CD4-positive, alpha-beta memory T cell (primary cell): ENCODE data around the gene OR52I1. TPM values are rescaled to one million over a fixed set of nuclear protein-coding genes. Genes with fewer than 3 reads are reported as not detected.

Experiments used
- CTCF ChIA-PET: fragments of 350-600 bp; sonication (Branson Sonifier 250); formaldehyde crosslinking; loops from one replicate; lab custom pipeline; 2021; ENCODE audit warnings: inconsistent platforms; ENCODE audit not compliant: partially characterized antibody; lab: Charles Lee
- POLR2A ChIA-PET: fragments of 350-600 bp; sonication (Branson Sonifier 250); formaldehyde crosslinking; loops from one replicate; lab custom pipeline; 2021; ENCODE audit not compliant: partially characterized antibody; lab: Charles Lee
- DNase-seq, 5 donors: peaks; one replicate each; pipeline versions ENCODE4 v3.0.0 to v3.0.0-alpha.2; 2020 to 2022; ENCODE audit warnings: mixed read lengths in 1 of 5
- H3K27ac ChIP-seq: one replicate; pipeline ENCODE4 v1.7.0; 2013; ENCODE audit warnings: low read depth, low read length
- H3K27me3 ChIP-seq: 2 replicates; pipeline ENCODE4 v1.7.0; 2013; ENCODE audit warnings: mild to moderate bottlenecking, low read length, moderate library complexity; ENCODE audit not compliant: insufficient read depth
- H3K36me3 ChIP-seq: 2 replicates; pipeline ENCODE4 v1.7.0; 2013; ENCODE audit warnings: mild to moderate bottlenecking, low read length, moderate library complexity; ENCODE audit not compliant: insufficient read depth
- H3K4me1 ChIP-seq: 2 replicates; pipeline ENCODE4 v1.7.0; 2013; ENCODE audit warnings: mild to moderate bottlenecking, low read length, moderate library complexity; ENCODE audit not compliant: insufficient read depth
- H3K4me3 ChIP-seq, 2 donors: one replicate each; pipeline ENCODE4 v1.7.0; 2013; ENCODE audit warnings: low read length in 2 of 2, mild to moderate bottlenecking in 1 of 2
- H3K9me3 ChIP-seq, 2 donors: one replicate each; pipeline ENCODE4 v1.7.0; 2013; ENCODE audit warnings: low read length in 2 of 2, control low read depth in 1 of 2; ENCODE audit not compliant: control insufficient read depth in 1 of 2
- H3K27ac Mint-ChIP-seq, 7 donors: one replicate each; pipeline ENCODE4 v1.8.0; 2020 to 2021; ENCODE audit warnings: mixed read lengths in 7 of 7, mild to moderate bottlenecking in 6 of 7, inconsistent platforms in 3 of 7, moderate library complexity in 3 of 7
- H3K27me3 Mint-ChIP-seq, 2 donors: one replicate each; pipeline ENCODE4 v1.8.0; 2020 to 2021; ENCODE audit warnings: mixed read lengths in 2 of 2
- H3K36me3 Mint-ChIP-seq, 2 donors: one replicate each; pipeline ENCODE4 v1.8.0; 2020 to 2021; ENCODE audit warnings: mixed read lengths in 2 of 2, inconsistent platforms in 1 of 2, mild to moderate bottlenecking in 1 of 2
- H3K4me1 Mint-ChIP-seq, 4 donors: one replicate each; pipeline ENCODE4 v1.8.0; 2020 to 2021; ENCODE audit warnings: mixed read lengths in 4 of 4, mild to moderate bottlenecking in 1 of 4
- H3K4me3 Mint-ChIP-seq, 8 donors: one replicate each; pipeline ENCODE4 v1.8.0; 2020 to 2021; ENCODE audit warnings: mixed read lengths in 8 of 8, mild to moderate bottlenecking in 7 of 8, moderate library complexity in 6 of 8, inconsistent platforms in 3 of 8
- H3K9me3 Mint-ChIP-seq, 8 donors: one replicate each; pipeline ENCODE4 v1.8.0; 2020 to 2021; ENCODE audit warnings: mixed read lengths in 8 of 8, mild to moderate bottlenecking in 5 of 8, inconsistent platforms in 3 of 8, moderate library complexity in 1 of 8
- intact Hi-C: fragments of 100-400 bp; cut with micrococcal nuclease; formaldehyde crosslinking; loops from one replicate; pipeline ENCODE4 v1.15.1; 2023
- polyA plus RNA-seq, 2 donors: library from polyadenylated mRNA; unstranded; fragments of 300-500 nt; fragmentation: Illumina TruSeq; gene quantifications; one replicate each; pipeline ENCODE4 v1.2.3, GENCODE V29; 2021
- total RNA-seq, 2 experiments: library from RNA; stranded (reverse); gene quantifications; one replicate each; pipeline ENCODE4 v1.2.3, GENCODE V29; 2021

OR52I1 gene
- total and polyA plus RNA-seq, 4 experiments from 2014 or later: 0.23 TPM; not detected in 3

DNA sequence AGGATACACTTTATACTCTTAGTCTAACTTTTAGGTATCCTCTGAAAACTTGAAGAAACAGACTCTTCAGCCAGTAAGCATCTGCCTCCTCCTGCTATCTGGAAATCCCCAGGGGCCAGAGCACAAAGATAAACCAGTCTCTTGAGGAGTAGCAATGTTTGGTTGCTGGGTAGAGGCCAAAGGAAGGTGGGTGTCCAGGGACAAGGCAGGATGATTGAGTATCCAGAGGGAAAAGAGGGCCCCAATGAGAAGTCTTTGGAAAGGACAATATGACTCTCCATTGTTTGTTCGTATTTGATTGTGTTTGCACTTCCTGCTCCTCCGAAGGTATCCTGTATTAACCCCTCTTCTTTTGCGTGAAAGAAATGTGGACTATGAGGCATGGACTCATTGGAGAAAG, 4.8 kb upstream of the OR52I1 start:
- Mint-ChIP-seq H3K27me3 (peaks cover 11 to 22% of the 10 kb centered on the region in 2 donors), H3K4me1 (peaks cover 0 to 2% (median 0%) of the 10 kb centered on the region in 4 donors), H3K4me3 (no peak overlapping the region), H3K27ac (no peak overlapping the region), H3K36me3 (peaks cover 2 to 3% of the 10 kb centered on the region in 2 donors), H3K9me3 (peaks cover 0 to 2% (median 0%) of the 10 kb centered on the region in 8 donors)
- Histone ChIP-seq H3K27me3 (no peaks in the 10 kb centered on the region), H3K4me3 (no peak overlapping the region), H3K4me1 (no peaks in the 10 kb centered on the region), H3K9me3 (no peaks in the 10 kb centered on the region), H3K27ac (no peak overlapping the region), H3K36me3 (no peaks in the 10 kb centered on the region)
- intact Hi-C loops: no loop called here
- no peak for DNase-seq
- ChIA-PET POLR2A (no interaction called here), CTCF (no interaction called here)

DNA sequence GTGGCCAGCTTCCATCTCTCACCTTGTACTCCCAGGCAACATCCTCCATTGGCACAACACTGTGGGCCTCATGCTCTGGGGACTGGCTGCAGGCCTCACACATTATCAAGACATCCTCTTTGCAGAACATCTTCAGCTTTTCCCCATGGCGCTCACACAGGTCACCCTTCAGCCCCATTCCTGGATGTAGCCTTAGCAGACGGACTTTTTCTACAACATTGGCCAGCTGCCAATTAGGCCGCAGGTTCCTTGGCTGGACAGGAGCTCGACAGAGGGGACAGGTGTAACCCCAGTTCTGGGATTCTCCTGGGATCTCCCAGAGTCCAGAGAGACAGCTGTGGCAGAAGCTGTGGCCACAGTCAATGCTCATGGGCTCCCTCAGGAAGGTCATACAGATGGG, 11.2 kb downstream of the OR52I1 start:
- DNase-seq: no peak
- intact Hi-C loops: loop anchor here (5.0 to 10.0 kb wide), 2 partner anchors 1077 to 1630 kb away; partner anchors contain the start of genes CNGA4 and FHIP1B
- ChIA-PET POLR2A (no interaction called here), CTCF (interaction anchor here (1.3 kb wide), 1 partner anchor 31 kb away, joined by 4 read pairs; no protein-coding TSS in a partner anchor)
- Histone ChIP-seq H3K27me3 (no peaks in the 10 kb centered on the region), H3K36me3 (peaks cover 26% of the 10 kb centered on the region), H3K4me1 (peaks cover 30% of the 10 kb centered on the region), H3K9me3 (no peaks in the 10 kb centered on the region), H3K4me3 (no peak overlapping the region), H3K27ac (no peak overlapping the region)
- no peaks in the 10 kb centered on the region for H3K27me3 Mint-ChIP-seq
- peaks cover 30 to 57% (median 40%) of the 10 kb centered on the region in 4 donors for H3K4me1 Mint-ChIP-seq
- H3K36me3 Mint-ChIP-seq: peaks cover 42 to 55% of the 10 kb centered on the region in 2 donors
- no peak overlapping the region for H3K27ac Mint-ChIP-seq
- H3K4me3 Mint-ChIP-seq: no peak overlapping the region
- H3K9me3 Mint-ChIP-seq: peaks cover 0 to 1% (median 0%) of the 10 kb centered on the region in 8 donors

DNA sequence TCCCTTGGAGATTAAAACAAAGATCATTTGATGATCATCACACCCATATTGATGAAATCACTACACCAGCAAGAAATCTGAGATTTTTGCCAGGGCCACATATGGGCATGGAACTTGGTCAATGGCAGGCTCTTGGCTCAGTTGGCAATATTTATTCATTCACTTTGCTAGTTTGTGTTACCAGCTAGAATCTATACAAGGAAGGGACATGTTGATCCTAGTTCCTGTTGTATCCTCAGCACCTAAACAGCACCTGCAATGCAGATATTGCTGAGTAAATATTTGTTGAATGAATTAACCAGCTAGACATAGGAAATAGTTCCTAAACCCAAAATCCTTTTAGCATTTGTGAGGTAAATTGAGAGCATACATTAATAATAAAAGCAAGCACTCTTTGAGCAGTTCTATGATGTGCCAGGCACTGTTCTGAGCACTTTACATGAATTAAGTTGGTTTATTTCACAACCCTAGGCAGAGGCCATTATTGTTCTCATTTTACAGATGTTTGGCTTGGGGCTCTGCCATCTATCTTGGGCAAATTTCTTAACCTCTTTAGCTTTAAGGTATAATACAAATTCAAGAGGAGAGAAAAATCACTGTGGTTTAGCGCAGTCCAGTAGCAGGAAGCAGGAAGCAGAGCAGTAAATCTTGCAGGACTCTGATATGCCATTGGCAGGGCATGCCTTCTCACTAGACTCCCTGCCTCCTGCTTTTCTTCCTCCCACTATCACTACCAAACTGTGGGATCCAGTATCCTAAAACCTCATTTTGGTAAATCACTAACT, 12.6 kb downstream of the OR52I1 start:
- DNase-seq: no peak
- H3K9me3 ChIP-seq: no peaks in the 10 kb centered on the region
- H3K36me3 ChIP-seq: peaks cover 18% of the 10 kb centered on the region
- Mint-ChIP-seq H3K27ac (peak overlapping the region in 5 of 7 donors; percentile 3 to 97 (median 20)), H3K36me3 (peaks cover 28 to 41% of the 10 kb centered on the region in 2 donors), H3K9me3 (peaks cover 0 to 1% (median 0%) of the 10 kb centered on the region in 8 donors), H3K27me3 (no peaks in the 10 kb centered on the region), H3K4me3 (peak overlapping the region; percentile 93 to 98 (median 96)), H3K4me1 (peaks cover 35 to 64% (median 46%) of the 10 kb centered on the region in 4 donors)
- H3K4me3 ChIP-seq: no peak overlapping the region
- ChIA-PET POLR2A (interaction anchor here (1.8 kb wide), 1 partner anchor 213 kb away, joined by 5 read pairs; the partner anchor contains the start of gene TRIM21), CTCF (interaction anchor here (1.3 to 1.5 kb wide), 2 partner anchors 20 to 419 kb away, joined by 3 read pairs; no protein-coding TSS in a partner anchor)
- H3K27ac ChIP-seq: no peak overlapping the region
- peaks cover 39% of the 10 kb centered on the region for H3K4me1 ChIP-seq
- H3K27me3 ChIP-seq: no peaks in the 10 kb centered on the region
- intact Hi-C loops: loop anchor here (5.0 to 10.0 kb wide), 2 partner anchors 1076 to 1628 kb away; partner anchors contain the start of genes CNGA4 and FHIP1B

DNA sequence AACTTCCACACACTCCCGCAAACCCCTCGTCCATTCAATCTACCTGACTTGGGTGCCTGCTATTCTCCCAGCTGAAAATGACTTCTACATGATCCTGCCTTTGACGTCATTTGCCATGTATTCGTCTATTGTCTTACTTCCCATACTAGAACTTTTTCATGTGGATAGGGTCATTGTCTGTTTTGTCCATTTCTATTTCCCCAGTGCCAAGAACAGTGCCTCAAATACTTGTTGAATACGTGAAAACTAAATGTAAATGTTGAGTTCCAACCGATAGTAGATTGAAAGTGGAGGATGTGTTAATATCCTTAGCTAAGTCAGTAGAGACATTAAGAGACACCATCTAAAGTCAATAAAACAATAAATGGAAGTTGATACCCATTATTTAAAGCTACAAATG, 13.3 kb downstream of the OR52I1 start:
- Mint-ChIP-seq H3K36me3 (peaks cover 22 to 35% of the 10 kb centered on the region in 2 donors), H3K4me3 (peak overlapping the region; percentile 93 to 98 (median 96)), H3K9me3 (peaks cover 0 to 1% (median 0%) of the 10 kb centered on the region in 8 donors), H3K27me3 (no peaks in the 10 kb centered on the region), H3K4me1 (peaks cover 35 to 64% (median 46%) of the 10 kb centered on the region in 4 donors), H3K27ac (peak overlapping the region; percentile 88 to 98 (median 97))
- CTCF ChIA-PET: interaction anchor here (1.5 kb wide), 1 partner anchor 420 kb away, joined by 3 read pairs; no protein-coding TSS in a partner anchor
- peak overlapping the region; percentile 82 for H3K27ac ChIP-seq
- H3K4me3 ChIP-seq: peak overlapping the region; percentile 32 to 79
- intact Hi-C loops: loop anchor here (5.0 to 10.0 kb wide), 2 partner anchors 1075 to 1628 kb away; partner anchors contain the start of genes CNGA4 and FHIP1B
- H3K4me1 ChIP-seq: peaks cover 39% of the 10 kb centered on the region
- no peaks in the 10 kb centered on the region for H3K9me3 ChIP-seq
- no peak for DNase-seq
- POLR2A ChIA-PET: interaction anchor here (1.0 to 1.8 kb wide), 2 partner anchors 12 to 214 kb away, joined by 3 to 5 read pairs; partner anchors contain the start of gene TRIM21
- H3K36me3 ChIP-seq: peaks cover 12% of the 10 kb centered on the region
- no peaks in the 10 kb centered on the region for H3K27me3 ChIP-seq

DNA sequence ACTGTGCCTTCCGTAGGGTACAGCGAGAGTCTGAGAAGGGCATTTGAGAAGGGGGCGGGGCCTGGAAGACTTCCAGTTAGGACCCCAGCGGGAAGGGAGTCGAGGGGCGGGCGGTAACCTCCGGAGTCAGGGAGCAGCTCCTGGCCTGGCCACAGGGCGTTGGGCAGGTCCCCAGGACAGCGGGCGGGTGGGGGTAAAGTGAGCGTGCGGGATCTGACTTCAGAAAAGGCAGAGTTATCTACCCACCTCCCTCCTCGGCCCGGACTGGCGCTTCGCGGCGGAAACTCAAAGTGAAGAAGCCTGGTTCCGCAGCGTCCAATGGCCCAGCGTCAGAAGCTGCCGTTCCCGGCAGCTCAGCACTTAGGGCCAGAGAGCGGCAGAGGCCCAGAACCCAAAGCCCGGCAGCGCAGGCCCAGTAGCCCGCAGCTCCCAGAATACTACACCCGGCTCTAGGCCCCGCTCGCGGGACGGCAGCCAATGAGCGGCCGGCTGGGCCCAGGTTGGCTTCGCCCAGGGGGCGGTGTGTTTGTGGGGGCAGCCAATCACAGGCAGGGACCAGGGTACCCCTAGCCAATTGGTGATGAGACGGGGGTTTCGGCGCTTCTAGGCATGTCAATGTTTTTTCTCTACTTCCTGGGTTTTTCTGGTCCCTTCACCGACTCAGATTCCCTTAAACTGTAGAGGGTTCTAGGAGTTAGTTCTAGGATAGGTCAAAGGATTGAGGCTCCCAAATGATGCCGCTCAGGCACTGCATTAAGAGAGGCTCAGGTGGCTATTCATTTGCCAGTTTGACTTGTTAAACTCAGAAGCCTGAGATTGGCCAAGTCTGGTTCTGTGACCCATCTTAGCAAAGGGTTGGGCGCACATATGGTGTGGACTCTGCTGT, 14.2 kb downstream of the OR52I1 start, which contains the start of gene TRIM68:
TSS of gene TRIM68 (minus strand) at position 451 of the 886 bp plus-strand sequence. CDS start 2,727 bp downstream, outside the sequence.
- Histone ChIP-seq H3K4me3 (peak within 1 kb of the TSS; percentile 32 to 79), H3K27me3 (no peaks in the 10 kb centered on the region), H3K27ac (peak within 1 kb of the TSS; percentile 82), H3K4me1 (peaks cover 39% of the 10 kb centered on the region), H3K9me3 (no peaks in the 10 kb centered on the region), H3K36me3 (peaks cover 8% of the 10 kb centered on the region)
- CTCF ChIA-PET: interaction anchor here (1.5 kb wide), 1 partner anchor 421 kb away, joined by 3 read pairs; no protein-coding TSS in a partner anchor
- Mint-ChIP-seq H3K27ac (peak within 1 kb of the TSS; percentile 88 to 98 (median 97)), H3K4me1 (peaks cover 35 to 64% (median 46%) of the 10 kb centered on the region in 4 donors), H3K27me3 (no peaks in the 10 kb centered on the region), H3K36me3 (peaks cover 17 to 26% of the 10 kb centered on the region in 2 donors), H3K9me3 (peaks cover 0 to 1% (median 0%) of the 10 kb centered on the region in 8 donors), H3K4me3 (peak within 1 kb of the TSS; percentile 93 to 98 (median 96))
- peak; percentile 94 to 96 (median 94) for DNase-seq
- intact Hi-C loops: loop anchor here (2.0 to 10.0 kb wide), 3 partner anchors 215 to 1627 kb away; partner anchors contain the start of genes CNGA4, FHIP1B and TRIM21
- POLR2A ChIA-PET: interaction anchor here (0.7 to 1.8 kb wide), 4 partner anchors 10 to 215 kb away, joined by 3 to 5 read pairs (median 3); partner anchors contain the start of gene TRIM21

DNA sequence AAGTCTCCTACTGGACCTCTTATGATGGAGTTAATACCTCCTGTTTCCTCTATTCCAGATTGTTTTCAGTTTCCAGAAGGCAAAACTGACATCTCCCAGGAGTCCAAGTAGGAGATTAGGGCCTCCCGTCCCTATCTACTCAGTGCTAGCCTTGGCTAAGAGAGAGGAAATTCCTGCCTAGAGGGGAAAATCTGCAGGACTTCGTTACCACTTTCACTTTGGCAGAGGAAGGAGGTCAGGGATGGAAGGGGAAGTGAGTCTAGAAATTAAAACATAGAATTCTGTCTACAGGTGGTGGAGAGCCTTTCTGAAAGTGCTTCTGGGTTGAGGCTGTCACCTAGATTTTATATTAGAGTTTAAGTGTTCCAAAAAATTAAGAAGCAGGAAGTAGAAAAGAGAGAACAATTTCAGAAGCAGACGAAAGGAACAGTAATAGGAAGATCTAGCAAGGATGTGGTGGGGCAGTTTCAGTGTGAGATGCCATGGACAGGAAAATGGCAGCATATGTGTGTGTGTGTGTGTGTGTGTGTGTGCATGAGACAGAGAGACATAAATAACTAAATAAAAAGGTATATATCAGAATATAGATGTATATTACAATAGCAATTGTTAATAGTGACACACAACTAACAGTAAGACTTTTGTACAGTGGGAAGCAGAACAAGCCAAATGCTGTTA, 16.6 kb downstream of the OR52I1 start:
- intact Hi-C loops: no loop called here
- CTCF ChIA-PET: interaction anchor here (1.9 kb wide), 1 partner anchor 26 kb away, joined by 4 read pairs; no protein-coding TSS in a partner anchor
- Mint-ChIP-seq H3K36me3 (peaks cover 0 to 13% of the 10 kb centered on the region in 2 donors), H3K27ac (peak overlapping the region; percentile 74 to 98 (median 88)), H3K4me1 (peaks cover 33 to 50% (median 41%) of the 10 kb centered on the region in 4 donors), H3K27me3 (peaks cover 0 to 4% of the 10 kb centered on the region in 2 donors), H3K4me3 (peak overlapping the region; percentile 63 to 89 (median 76)), H3K9me3 (peaks cover 0 to 1% (median 0%) of the 10 kb centered on the region in 8 donors)
- peak overlapping the region; percentile 27 to 70 for H3K4me3 ChIP-seq
- no peaks in the 10 kb centered on the region for H3K9me3 ChIP-seq
- peak overlapping the region; percentile 2 for H3K27ac ChIP-seq
- H3K27me3 ChIP-seq: no peaks in the 10 kb centered on the region
- POLR2A ChIA-PET: no interaction called here
- DNase-seq: peak in 4 of 5 donors; percentile 18 to 31 (median 24)
- peaks cover 39% of the 10 kb centered on the region for H3K4me1 ChIP-seq
- peaks cover under 1% of the 10 kb centered on the region for H3K36me3 ChIP-seq
